HepG2 (cell line): ENCODE results near the gene ZMYND10. TPM values are rescaled to one million over a fixed set of nuclear protein-coding genes. Genes with fewer than 3 reads are reported as not detected.

Experiments used
- TP53 ChIP-seq: sonication (generic); formaldehyde crosslinking; conservative IDR thresholded peaks from 2 replicates; pipeline ENCODE4 v1.4.0; 2020; ENCODE audit warnings: missing genetic modification reagents
- ZNF205 ChIP-seq: IDR thresholded peaks from 2 replicates; pipeline ENCODE4 v1.6.1; 2018; ENCODE audit warnings: missing biosample characterization, missing genetic modification reagents
- ZNF431 ChIP-seq: sonication (generic); formaldehyde crosslinking; IDR thresholded peaks from 2 replicates; pipeline ENCODE4 v1.9.0; 2022; ENCODE audit warnings: missing genetic modification reagents, low read depth, mild to moderate bottlenecking, borderline replicate concordance
- ZNF790 ChIP-seq: sonication (generic); formaldehyde crosslinking; IDR thresholded peaks from 2 replicates; pipeline ENCODE4 v1.8.0; 2022; ENCODE audit warnings: missing genetic modification reagents, mild to moderate bottlenecking, borderline replicate concordance
- polyA plus RNA-seq, 8 experiments: library from polyadenylated mRNA; depleted of rRNA in 3 of 8; stranded (reverse) in 7 of 8; unstranded in 1 of 8; fragments of >200 nt; fragmentation: Illumina TruSeq in 4 of 8; extraction: Trizol in 4 of 8; gene quantifications; 2 replicates each; pipeline versions ENCODE4 v1.2.1 to v1.2.3, GENCODE V29; 2011 to 2016; ENCODE audit warnings: low read depth in 4 of 8, missing spikeins in 1 of 8, mixed read lengths in 1 of 8; ENCODE audit not compliant: insufficient read depth in 1 of 8
- total RNA-seq, 5 experiments: library from RNA; depleted of rRNA; stranded (reverse); fragments of >200 nt; fragmentation: Illumina TruSeq; extraction: Trizol; gene quantifications; 2 replicates each; pipeline ENCODE4 v1.2.3, GENCODE V29; 2016; ENCODE audit warnings: low read depth in 1 of 5
- TF ChIP-seq, protein P1 (sequence below): sonication (generic); formaldehyde crosslinking; IDR thresholded peaks from 2 replicates; pipeline ENCODE4 v1.8.0; 2022; ENCODE audit warnings: mild to moderate bottlenecking, missing genetic modification reagents, moderate library complexity
- TF ChIP-seq, protein P2 (sequence below): sonication (generic); formaldehyde crosslinking; IDR thresholded peaks from 2 replicates; pipeline ENCODE4 v1.9.0; 2022; ENCODE audit warnings: low read depth, missing genetic modification reagents
- TF ChIP-seq, protein P3 (sequence below): sonication (generic); formaldehyde crosslinking; IDR thresholded peaks from 2 replicates; pipeline ENCODE4 v1.4.0; 2020; ENCODE audit warnings: missing genetic modification reagents, mild to moderate bottlenecking, borderline replicate concordance
- TF ChIP-seq, protein P4 (sequence below), 2 experiments: IDR thresholded peaks; 2 replicates each; pipeline ENCODE4 v1.6.1; 2011 to 2012; ENCODE audit warnings: low read length in 2 of 2, borderline replicate concordance in 1 of 2, low read depth in 1 of 2, mild to moderate bottlenecking in 1 of 2, moderate library complexity in 1 of 2
- TF ChIP-seq, protein P5 (sequence below), 2 experiments: sonication (generic) in 1 of 2; formaldehyde crosslinking in 1 of 2; IDR thresholded peaks; 2 replicates each; pipeline versions ENCODE4 v1.6.1 to v1.9.0; 2014 to 2022; ENCODE audit warnings: antibody characterized with exemption in 1 of 2, borderline replicate concordance in 1 of 2, inconsistent platforms in 1 of 2, low read depth in 1 of 2, missing genetic modification reagents in 1 of 2

Gene ZMYND10
- total and polyA plus RNA-seq, 2 of the 13 experiments (the other 11 are each of a cell fraction or from before 2014, with no cell fraction given) = 0.60 to 0.74 TPM

DNA sequence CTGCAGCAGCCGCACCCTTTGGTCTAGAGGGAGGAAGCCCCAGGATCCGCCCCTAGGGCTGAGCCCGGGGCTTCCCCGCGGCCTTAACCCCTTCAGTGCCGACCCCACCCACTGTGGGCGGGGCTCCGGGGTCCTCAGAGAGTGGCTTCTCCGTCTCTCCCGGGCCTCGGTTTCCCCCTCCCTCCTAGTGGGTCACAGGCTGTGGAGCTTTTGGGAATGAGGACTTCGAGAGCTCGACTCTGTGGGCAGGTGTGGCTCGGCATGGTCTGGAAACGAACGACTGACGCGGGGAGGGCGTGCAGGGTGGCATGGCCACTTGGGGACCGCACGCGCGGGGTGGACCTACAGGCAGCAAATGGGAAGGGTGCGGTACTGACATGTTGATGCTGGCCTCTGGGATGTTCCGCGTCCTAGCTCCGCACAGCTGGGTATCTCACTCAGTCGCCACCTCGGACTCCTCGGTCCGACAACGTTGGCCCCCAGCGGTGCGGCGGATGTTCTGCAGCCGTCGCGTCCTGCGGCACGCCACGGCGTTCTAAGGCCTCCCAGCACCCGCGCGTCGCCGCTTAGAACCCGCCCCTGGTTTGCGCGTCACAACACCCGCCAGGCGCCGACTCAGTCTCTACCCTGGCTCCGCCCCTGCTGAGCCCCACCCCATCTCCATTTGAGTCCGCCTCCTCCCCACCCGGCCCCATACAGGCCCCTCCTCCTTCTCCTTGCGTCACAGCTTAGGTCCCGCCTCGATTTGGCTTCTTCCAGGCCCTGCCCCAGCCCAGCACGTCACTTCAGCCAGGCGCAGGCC lies 46.5 kb downstream of the ZMYND10 start, which contains the start of the genes HYAL3 and NAA80 (continued):
- TF ChIP-seq, protein P1, sequence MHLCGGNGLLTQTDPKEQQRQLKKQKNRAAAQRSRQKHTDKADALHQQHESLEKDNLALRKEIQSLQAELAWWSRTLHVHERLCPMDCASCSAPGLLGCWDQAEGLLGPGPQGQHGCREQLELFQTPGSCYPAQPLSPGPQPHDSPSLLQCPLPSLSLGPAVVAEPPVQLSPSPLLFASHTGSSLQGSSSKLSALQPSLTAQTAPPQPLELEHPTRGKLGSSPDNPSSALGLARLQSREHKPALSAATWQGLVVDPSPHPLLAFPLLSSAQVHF (CRISPR knock-in tag) = 0 out of 2 replicates have a peak, but pooled peaks have one; percentile 72
- TF ChIP-seq, protein P2, sequence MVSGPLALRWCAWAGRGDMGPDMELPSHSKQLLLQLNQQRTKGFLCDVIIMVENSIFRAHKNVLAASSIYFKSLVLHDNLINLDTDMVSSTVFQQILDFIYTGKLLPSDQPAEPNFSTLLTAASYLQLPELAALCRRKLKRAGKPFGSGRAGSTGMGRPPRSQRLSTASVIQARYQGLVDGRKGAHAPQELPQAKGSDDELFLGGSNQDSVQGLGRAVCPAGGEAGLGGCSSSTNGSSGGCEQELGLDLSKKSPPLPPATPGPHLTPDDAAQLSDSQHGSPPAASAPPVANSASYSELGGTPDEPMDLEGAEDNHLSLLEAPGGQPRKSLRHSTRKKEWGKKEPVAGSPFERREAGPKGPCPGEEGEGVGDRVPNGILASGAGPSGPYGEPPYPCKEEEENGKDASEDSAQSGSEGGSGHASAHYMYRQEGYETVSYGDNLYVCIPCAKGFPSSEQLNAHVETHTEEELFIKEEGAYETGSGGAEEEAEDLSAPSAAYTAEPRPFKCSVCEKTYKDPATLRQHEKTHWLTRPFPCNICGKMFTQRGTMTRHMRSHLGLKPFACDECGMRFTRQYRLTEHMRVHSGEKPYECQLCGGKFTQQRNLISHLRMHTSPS (CRISPR knock-in tag) = peak; percentile 54; the same call in 1 of the 2 replicates
- TF ChIP-seq, protein P3, sequence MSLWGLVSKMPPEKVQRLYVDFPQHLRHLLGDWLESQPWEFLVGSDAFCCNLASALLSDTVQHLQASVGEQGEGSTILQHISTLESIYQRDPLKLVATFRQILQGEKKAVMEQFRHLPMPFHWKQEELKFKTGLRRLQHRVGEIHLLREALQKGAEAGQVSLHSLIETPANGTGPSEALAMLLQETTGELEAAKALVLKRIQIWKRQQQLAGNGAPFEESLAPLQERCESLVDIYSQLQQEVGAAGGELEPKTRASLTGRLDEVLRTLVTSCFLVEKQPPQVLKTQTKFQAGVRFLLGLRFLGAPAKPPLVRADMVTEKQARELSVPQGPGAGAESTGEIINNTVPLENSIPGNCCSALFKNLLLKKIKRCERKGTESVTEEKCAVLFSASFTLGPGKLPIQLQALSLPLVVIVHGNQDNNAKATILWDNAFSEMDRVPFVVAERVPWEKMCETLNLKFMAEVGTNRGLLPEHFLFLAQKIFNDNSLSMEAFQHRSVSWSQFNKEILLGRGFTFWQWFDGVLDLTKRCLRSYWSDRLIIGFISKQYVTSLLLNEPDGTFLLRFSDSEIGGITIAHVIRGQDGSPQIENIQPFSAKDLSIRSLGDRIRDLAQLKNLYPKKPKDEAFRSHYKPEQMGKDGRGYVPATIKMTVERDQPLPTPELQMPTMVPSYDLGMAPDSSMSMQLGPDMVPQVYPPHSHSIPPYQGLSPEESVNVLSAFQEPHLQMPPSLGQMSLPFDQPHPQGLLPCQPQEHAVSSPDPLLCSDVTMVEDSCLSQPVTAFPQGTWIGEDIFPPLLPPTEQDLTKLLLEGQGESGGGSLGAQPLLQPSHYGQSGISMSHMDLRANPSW (CRISPR knock-in tag) = 0 out of 2 replicates have a peak, but pooled peaks have one; percentile 43
- TF ChIP-seq TP53 (CRISPR knock-in tag) = no peak; the same call in 1 of the 2 replicates
- TF ChIP-seq ZNF431 = peak; percentile 78; the same call in 1 of the 2 replicates
- TF ChIP-seq, protein P4, sequence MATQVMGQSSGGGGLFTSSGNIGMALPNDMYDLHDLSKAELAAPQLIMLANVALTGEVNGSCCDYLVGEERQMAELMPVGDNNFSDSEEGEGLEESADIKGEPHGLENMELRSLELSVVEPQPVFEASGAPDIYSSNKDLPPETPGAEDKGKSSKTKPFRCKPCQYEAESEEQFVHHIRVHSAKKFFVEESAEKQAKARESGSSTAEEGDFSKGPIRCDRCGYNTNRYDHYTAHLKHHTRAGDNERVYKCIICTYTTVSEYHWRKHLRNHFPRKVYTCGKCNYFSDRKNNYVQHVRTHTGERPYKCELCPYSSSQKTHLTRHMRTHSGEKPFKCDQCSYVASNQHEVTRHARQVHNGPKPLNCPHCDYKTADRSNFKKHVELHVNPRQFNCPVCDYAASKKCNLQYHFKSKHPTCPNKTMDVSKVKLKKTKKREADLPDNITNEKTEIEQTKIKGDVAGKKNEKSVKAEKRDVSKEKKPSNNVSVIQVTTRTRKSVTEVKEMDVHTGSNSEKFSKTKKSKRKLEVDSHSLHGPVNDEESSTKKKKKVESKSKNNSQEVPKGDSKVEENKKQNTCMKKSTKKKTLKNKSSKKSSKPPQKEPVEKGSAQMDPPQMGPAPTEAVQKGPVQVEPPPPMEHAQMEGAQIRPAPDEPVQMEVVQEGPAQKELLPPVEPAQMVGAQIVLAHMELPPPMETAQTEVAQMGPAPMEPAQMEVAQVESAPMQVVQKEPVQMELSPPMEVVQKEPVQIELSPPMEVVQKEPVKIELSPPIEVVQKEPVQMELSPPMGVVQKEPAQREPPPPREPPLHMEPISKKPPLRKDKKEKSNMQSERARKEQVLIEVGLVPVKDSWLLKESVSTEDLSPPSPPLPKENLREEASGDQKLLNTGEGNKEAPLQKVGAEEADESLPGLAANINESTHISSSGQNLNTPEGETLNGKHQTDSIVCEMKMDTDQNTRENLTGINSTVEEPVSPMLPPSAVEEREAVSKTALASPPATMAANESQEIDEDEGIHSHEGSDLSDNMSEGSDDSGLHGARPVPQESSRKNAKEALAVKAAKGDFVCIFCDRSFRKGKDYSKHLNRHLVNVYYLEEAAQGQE (IDR thresholded peaks at IDR 0.05; ENCODE audit: borderline replicate concordance in 1 of 2, low read depth in 1 of 2, low read length in 2 of 2) = 0 out of 4 replicates have a peak, but pooled peaks of 1 of the 2 experiments have one; percentile 28
- peak; percentile 24; the same call in 1 of the 2 replicates for TF ChIP-seq ZNF790 (CRISPR knock-in tag)
- no peak for TF ChIP-seq ZNF205 (CRISPR knock-in tag)
- TF ChIP-seq, protein P5, sequence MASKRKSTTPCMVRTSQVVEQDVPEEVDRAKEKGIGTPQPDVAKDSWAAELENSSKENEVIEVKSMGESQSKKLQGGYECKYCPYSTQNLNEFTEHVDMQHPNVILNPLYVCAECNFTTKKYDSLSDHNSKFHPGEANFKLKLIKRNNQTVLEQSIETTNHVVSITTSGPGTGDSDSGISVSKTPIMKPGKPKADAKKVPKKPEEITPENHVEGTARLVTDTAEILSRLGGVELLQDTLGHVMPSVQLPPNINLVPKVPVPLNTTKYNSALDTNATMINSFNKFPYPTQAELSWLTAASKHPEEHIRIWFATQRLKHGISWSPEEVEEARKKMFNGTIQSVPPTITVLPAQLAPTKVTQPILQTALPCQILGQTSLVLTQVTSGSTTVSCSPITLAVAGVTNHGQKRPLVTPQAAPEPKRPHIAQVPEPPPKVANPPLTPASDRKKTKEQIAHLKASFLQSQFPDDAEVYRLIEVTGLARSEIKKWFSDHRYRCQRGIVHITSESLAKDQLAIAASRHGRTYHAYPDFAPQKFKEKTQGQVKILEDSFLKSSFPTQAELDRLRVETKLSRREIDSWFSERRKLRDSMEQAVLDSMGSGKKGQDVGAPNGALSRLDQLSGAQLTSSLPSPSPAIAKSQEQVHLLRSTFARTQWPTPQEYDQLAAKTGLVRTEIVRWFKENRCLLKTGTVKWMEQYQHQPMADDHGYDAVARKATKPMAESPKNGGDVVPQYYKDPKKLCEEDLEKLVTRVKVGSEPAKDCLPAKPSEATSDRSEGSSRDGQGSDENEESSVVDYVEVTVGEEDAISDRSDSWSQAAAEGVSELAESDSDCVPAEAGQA (IDR thresholded peaks at IDR 0.05; ENCODE audit: low read depth) = no peak
- TF ChIP-seq, protein P5 (CRISPR knock-in tag; IDR thresholded peaks at IDR 0.05; ENCODE audit: borderline replicate concordance) = peak; percentile 54; the same call in 1 of the 2 replicates
